ENCODE measurements around the gene CACNA1B.

DNA sequence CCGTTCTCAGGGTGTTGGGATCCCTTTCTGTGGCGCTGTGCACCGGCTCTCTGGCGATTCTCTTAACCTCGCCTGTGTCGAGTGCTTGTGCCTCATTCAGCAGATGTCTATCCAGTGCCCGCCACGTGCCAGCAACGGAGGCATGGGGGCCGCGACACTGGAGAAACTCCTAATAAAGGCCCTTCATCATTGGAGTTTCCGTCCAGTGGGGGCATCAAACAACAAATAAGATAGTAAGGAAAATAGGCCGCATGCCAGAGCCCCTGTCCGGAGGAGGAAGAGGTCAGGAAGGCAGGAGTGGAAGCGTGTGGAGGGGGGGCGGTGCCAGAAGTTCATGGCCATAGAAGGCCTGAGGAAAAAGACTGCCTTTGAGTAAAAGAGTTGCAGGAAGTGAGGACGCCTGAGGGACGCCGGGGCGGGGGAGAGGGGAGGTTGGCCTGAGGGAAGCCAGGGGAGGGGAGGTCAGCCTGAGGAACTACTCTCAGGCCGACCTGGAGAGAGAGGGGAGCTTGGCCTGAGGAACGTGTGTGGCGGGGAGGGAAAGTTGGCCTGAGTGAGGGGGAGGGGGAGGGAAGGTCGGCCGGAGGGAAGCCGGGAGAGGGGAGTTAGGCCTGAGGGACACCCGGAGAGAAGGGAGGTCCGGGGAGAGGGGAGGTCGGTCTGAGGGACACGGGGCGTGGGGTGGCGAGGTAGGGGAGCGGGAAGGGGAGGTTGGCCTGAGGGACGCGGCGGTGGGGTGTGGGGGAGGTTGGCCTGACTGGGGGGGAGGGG lies 82.2 kb downstream of the CACNA1B start:
- TF ChIP-seq CTCF (IDR thresholded peaks at IDR 0.05) (no peak), POLR2A (IDR thresholded peaks at IDR 0.05) (no peak)

Measured in suprapubic skin (tissue), 3 donors.